Activated naive CD8-positive, alpha-beta T cell (primary cell): ENCODE data around the gene RNF217.
"Not testable (repeated sequence)": the region's sequence is repeated elsewhere in the genome, so short reads cannot be mapped to it uniquely, and the experiment has no call there.

Experiments
- H3K27ac Mint-ChIP-seq: one replicate; pipeline ENCODE4 v1.8.0; 2021; ENCODE audit warnings: mixed read lengths
- H3K27me3 Mint-ChIP-seq: one replicate; pipeline ENCODE4 v1.8.0; 2021; ENCODE audit warnings: mixed read lengths
- H3K36me3 Mint-ChIP-seq: one replicate; pipeline ENCODE4 v1.8.0; 2021; ENCODE audit warnings: mixed read lengths
- H3K4me1 Mint-ChIP-seq: one replicate; pipeline ENCODE4 v1.8.0; 2021; ENCODE audit warnings: low read depth, mixed read lengths
- H3K4me3 Mint-ChIP-seq: one replicate; pipeline ENCODE4 v1.8.0; 2021; ENCODE audit warnings: mild to moderate bottlenecking, mixed read lengths
- H3K9me3 Mint-ChIP-seq: one replicate; pipeline ENCODE4 v1.8.0; 2021; ENCODE audit warnings: low read depth, mixed read lengths

RNF217 gene

DNA sequence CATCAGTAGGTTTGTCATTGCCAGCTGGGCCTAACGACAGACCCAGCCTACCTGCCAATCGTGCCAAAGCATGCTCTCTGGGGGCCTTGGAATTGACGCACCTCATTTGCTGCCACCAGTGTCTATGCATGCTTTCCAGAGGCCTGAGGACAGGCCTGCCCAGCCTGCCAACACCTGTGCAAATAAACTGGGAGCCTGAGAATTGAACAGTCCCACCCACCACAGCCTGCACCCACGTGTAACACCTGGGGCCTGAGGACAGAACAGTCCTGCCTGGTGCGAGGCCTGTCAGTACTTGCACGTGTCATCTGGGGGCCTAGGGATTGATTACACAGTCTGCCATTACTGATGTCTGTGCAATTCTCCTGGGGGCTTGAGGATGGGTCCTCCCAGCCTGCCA is 6.2 kb upstream of the RNF217 start:
- Mint-ChIP-seq H3K27me3 (peaks cover 14% of the 10 kb centered on the region), H3K4me3 (no peak overlapping the region), H3K9me3 (no peaks in the 10 kb centered on the region)

DNA sequence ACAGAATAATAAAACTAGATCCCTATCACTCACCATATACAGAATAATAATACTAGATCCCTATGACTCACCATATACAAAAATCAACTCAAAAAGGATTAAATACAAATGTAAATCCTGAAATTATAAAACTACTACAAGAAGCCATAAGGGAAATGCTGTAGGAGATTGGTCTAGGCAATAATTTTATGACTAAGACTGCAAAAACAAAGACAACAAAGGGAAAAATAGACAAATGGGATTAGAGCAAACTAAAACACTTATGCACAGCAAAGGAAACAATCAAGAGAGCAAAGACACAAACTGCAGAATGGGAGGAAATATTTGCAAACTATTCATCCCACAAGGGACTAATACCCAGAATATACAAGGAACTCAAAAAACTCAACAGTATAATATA is 4.1 kb upstream of the RNF217 start:
- Mint-ChIP-seq H3K9me3 (no peaks in the 10 kb centered on the region), H3K36me3 (peaks cover 2% of the 10 kb centered on the region), H3K4me1 (peaks cover 9% of the 10 kb centered on the region), H3K27ac (no peak overlapping the region), H3K27me3 (peaks cover 22% of the 10 kb centered on the region), H3K4me3 (no peak overlapping the region)

More for the DNA sequence above, 6.2 kb upstream of the RNF217 start:
- Mint-ChIP-seq H3K4me1 (no peaks in the 10 kb centered on the region), H3K27ac (no peak overlapping the region), H3K36me3 (peaks cover 2% of the 10 kb centered on the region)

- Mint-ChIP-seq H3K27me3 (peaks cover 29% of the 10 kb centered on the region), H3K36me3 (peaks cover 2% of the 10 kb centered on the region), H3K4me3 (no peak overlapping the region), H3K4me1 (peaks cover 14% of the 10 kb centered on the region), H3K27ac (no peak overlapping the region), H3K9me3 (no peaks in the 10 kb centered on the region)
Measured at GRCh38 chr6:124958759-124959354, 3.4 kb upstream of the RNF217 start.

- Mint-ChIP-seq H3K9me3 (no peaks in the 10 kb centered on the region), H3K27ac (no peak overlapping the region), H3K27me3 (peaks cover 40% of the 10 kb centered on the region), H3K4me1 (peaks cover 15% of the 10 kb centered on the region), H3K4me3 (peak overlapping the region; percentile 73), H3K36me3 (peaks cover 2% of the 10 kb centered on the region)
Measured at GRCh38 chr6:124960757-124961463, 1.3 kb upstream of the RNF217 start.

DNA sequence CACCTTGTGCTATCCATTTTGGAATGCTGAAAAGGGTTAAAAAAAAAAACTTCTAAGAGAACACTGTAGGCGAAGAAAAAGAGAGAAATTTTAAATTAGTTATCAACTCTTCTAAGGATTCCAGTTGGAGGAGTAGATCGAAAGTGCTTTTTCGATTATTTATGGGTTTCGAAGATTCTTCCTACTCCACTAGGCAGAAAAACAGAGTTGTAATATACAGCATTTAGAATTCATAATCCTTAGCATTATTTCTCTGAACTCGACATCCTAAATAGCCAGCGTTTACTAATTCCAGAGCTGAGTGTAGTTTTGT is 817 bp upstream of the RNF217 start:
- peaks cover 40% of the 10 kb centered on the region for H3K27me3 Mint-ChIP-seq
- H3K27ac Mint-ChIP-seq: no peak overlapping the region
- H3K4me3 Mint-ChIP-seq: peak overlapping the region; percentile 73
- peaks cover 15% of the 10 kb centered on the region for H3K4me1 Mint-ChIP-seq
- H3K9me3 Mint-ChIP-seq: no peaks in the 10 kb centered on the region
- peaks cover 2% of the 10 kb centered on the region for H3K36me3 Mint-ChIP-seq

DNA sequence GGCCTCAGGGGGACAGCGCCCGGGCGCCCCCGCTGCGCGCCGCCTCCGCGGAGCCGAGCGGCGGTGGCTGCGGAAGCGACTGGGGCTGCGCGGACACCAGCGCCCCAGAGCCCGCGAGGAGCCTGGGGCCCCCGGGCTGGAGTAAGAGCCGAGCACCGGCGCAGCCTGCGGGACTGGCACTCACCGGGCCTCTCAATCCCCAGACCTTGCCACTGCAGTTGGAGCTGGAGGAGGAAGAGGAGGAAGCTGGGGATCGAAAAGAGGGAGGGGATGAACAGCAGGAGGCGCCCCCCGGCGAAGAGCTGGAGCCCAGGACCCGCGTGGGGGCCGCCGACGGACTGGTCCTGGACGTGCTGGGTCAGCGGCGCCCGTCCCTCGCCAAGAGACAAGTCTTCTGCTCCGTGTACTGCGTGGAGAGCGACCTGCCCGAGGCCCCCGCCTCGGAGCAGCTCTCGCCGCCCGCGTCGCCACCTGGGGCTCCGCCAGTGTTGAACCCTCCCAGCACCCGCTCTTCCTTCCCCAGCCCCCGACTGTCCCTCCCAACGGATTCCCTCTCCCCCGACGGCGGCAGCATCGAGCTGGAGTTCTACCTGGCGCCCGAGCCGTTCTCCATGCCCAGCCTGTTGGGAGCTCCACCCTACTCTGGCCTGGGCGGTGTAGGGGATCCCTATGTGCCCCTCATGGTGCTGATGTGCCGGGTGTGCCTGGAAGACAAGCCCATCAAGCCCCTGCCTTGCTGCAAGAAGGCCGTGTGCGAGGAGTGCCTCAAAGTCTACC is 590 bp downstream of the RNF217 start:
- H3K27ac Mint-ChIP-seq: peak overlapping the region; percentile 24
- no peaks in the 10 kb centered on the region for H3K9me3 Mint-ChIP-seq
- H3K4me1 Mint-ChIP-seq: peaks cover 15% of the 10 kb centered on the region
- no peaks in the 10 kb centered on the region for H3K36me3 Mint-ChIP-seq
- peaks cover 35% of the 10 kb centered on the region for H3K27me3 Mint-ChIP-seq
- H3K4me3 Mint-ChIP-seq: peak overlapping the region; percentile 80

GRCh38 chr6:124963416-124963785 is 1.2 kb downstream of the RNF217 start:
- Mint-ChIP-seq H3K27me3 (peaks cover 37% of the 10 kb centered on the region), H3K9me3 (no peaks in the 10 kb centered on the region), H3K4me1 (peaks cover 15% of the 10 kb centered on the region), H3K4me3 (peak overlapping the region; percentile 80), H3K27ac (no peak overlapping the region), H3K36me3 (no peaks in the 10 kb centered on the region)

DNA sequence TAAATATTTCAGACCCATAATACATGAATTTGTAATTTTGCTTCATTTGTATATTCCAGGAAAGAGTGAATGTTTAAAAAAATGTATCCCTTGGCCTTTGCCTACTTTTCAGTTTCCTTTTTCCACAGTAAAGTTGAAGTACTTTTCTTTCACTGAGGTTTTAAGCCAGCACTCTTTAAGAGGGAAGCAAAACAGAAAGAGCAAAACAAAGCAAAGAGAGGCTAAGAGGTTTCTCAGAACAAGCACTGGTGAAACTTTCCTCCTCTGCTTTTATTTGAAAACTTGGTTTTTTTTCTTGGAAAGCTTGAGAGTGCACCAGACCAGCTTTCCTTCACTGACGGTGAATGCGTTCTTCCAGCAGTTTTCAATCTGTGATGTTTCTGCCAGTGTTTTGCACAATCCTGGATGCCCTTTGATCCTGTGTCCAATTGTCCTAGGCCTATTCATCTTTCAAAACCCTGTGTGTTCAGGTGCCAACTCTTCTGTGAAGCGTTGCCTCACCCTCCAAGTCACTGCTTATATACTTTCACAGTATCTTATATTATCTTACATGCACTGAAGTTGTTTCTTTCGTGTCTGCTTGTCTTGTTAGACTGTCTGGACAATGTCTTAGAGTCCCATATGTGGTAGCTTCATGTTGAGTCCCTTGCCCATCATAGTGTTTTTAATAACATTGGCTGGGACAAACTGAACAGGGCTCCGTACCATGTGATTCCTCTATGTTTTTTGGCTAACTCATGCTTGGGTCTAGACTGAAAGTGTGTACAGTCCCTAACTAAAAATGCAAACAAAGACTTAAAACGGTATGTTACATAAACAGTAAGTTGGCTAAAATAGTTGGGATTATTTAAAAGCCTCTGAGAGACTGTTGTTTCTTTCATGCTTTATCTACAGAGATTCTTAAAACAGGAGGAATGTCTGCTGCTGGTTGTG is 1.9 kb downstream of the RNF217 start:
- Mint-ChIP-seq H3K27ac (no peak overlapping the region), H3K27me3 (peaks cover 37% of the 10 kb centered on the region), H3K4me3 (no peak overlapping the region), H3K36me3 (no peaks in the 10 kb centered on the region), H3K9me3 (no peaks in the 10 kb centered on the region), H3K4me1 (peaks cover 15% of the 10 kb centered on the region)

DNA sequence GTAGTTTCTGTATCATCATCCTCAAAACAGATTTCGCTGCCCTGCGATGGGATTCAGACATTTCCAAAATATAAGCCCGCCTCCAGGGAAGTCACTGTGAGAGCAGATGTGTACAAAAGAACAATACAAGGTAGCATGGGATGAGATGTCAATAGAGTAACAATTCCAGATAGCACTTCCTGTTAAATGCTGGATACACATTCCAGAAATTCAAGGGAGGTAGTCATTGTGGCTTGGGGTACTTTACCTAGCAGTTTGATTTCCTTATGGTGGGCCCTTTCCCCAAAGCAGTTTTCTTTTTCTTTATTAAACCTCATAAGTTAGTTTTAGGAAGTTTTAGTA is 2.5 kb downstream of the RNF217 start:
- Mint-ChIP-seq H3K4me3 (no peak overlapping the region), H3K9me3 (no peaks in the 10 kb centered on the region), H3K27me3 (peaks cover 34% of the 10 kb centered on the region), H3K27ac (no peak overlapping the region), H3K36me3 (no peaks in the 10 kb centered on the region), H3K4me1 (peaks cover 15% of the 10 kb centered on the region)

GRCh38 chr6:124965424-124965850 is 3.2 kb downstream of the RNF217 start:
- H3K27ac Mint-ChIP-seq, H3K36me3 Mint-ChIP-seq, H3K4me3 Mint-ChIP-seq, H3K9me3 Mint-ChIP-seq: not testable (repeated sequence)
- H3K4me1 Mint-ChIP-seq: peaks cover 15% of the 10 kb centered on the region
- H3K27me3 Mint-ChIP-seq: peaks cover 33% of the 10 kb centered on the region

- H3K27ac Mint-ChIP-seq: no peak overlapping the region
- H3K4me1 Mint-ChIP-seq: peaks cover 8% of the 10 kb centered on the region
- no peak overlapping the region for H3K4me3 Mint-ChIP-seq
- H3K36me3 Mint-ChIP-seq: no peaks in the 10 kb centered on the region
- peaks cover 21% of the 10 kb centered on the region for H3K27me3 Mint-ChIP-seq
- no peaks in the 10 kb centered on the region for H3K9me3 Mint-ChIP-seq
Measured at GRCh38 chr6:124967444-124967843, 5.2 kb downstream of the RNF217 start.

DNA sequence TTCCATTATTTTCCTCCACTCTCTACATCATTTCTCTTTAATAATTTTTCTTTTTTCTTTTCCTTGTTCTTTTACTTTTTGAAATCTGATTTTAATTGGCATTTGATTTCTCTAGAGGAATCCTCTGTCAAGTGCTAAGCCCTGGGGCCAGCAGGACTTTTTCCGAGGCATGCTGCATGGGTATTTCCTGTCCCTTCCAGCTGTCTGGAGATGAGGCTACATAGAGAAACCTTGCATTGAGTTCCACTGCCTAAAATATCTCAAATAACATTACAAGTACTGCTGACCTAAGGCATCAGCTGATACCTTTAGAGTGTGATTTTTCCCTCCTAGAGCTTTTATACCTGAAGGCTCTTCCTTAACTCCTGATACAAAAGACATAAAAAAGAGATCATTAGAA is 6.2 kb downstream of the RNF217 start:
- Mint-ChIP-seq H3K4me1 (peaks cover 3% of the 10 kb centered on the region), H3K27me3 (peaks cover 17% of the 10 kb centered on the region), H3K4me3 (no peak overlapping the region), H3K36me3 (no peaks in the 10 kb centered on the region), H3K27ac (no peak overlapping the region), H3K9me3 (no peaks in the 10 kb centered on the region)

DNA sequence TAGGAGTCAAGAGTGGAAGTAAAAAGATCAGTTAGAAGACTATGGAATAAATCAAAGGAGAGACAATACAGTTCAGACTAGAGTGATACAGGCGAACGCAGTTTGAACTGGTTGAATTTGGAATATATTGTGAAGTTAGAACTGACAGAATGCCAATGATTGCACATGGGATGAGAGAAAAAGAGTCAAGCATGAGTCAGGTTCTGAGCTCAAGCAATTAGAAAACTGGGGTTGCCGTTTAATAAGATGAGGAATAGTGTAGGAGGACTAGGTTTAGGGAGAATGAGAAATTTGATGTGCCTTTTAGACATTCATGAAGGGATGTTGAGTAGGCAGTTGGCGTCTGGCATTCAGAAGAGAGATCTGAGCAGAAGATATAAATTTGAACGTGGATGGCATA is 8.0 kb downstream of the RNF217 start:
- no peaks in the 10 kb centered on the region for H3K4me1 Mint-ChIP-seq
- no peaks in the 10 kb centered on the region for H3K9me3 Mint-ChIP-seq
- H3K27me3 Mint-ChIP-seq: peaks cover 4% of the 10 kb centered on the region
- no peaks in the 10 kb centered on the region for H3K36me3 Mint-ChIP-seq
- no peak overlapping the region for H3K4me3 Mint-ChIP-seq
- H3K27ac Mint-ChIP-seq: no peak overlapping the region

DNA sequence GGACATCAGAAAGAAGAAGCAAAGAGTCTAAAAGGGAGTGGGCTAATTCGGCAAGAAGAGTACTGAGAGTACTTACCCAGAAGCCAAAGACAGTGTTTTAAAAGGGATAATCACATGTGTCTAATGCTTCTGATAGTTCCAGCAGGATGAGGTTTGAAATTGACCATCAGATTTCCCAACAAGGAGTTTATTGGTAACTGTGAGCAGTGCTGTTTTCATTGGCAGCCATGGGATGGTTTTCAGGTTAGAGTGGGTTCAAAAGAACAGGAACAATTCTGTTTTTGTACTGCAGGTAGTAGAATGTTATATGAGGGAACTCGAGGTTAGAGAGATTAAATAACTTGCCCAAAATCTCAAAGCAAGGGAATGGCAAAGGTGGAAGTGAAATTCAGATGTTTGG is 8.5 kb downstream of the RNF217 start:
- Mint-ChIP-seq H3K27ac (no peak overlapping the region), H3K4me1 (no peaks in the 10 kb centered on the region), H3K27me3 (peaks cover 2% of the 10 kb centered on the region), H3K4me3 (no peak overlapping the region), H3K36me3 (no peaks in the 10 kb centered on the region), H3K9me3 (no peaks in the 10 kb centered on the region)

- Mint-ChIP-seq H3K4me3 (no peak overlapping the region), H3K9me3 (no peaks in the 10 kb centered on the region), H3K27me3 (peaks cover 3% of the 10 kb centered on the region), H3K27ac (no peak overlapping the region), H3K36me3 (no peaks in the 10 kb centered on the region), H3K4me1 (no peaks in the 10 kb centered on the region)
Measured at GRCh38 chr6:124973780-124974179, 11.5 kb downstream of the RNF217 start.
